H1 (cell line): ENCODE results near the gene ARID4B. TPM values are rescaled to one million over a fixed set of nuclear protein-coding genes. Genes with fewer than 3 reads are reported as not detected.

Source experiments
- CTCF ChIA-PET: fragments of 300-600 bp; sonication (Branson Sonifier 250); formaldehyde crosslinking; loops from one replicate; lab custom pipeline; 2021; ENCODE audit not compliant: partially characterized antibody; lab: Charles Lee
- POLR2A ChIA-PET: fragments of 300-600 bp; sonication (Branson Sonifier 250); formaldehyde crosslinking; loops from one replicate; lab custom pipeline; 2021; ENCODE audit warnings: inconsistent platforms; ENCODE audit not compliant: partially characterized antibody; lab: Charles Lee
- DNase-seq, 2 experiments: peaks; one replicate each; pipeline versions ENCODE4 v3.0.0 to v3.0.0-alpha.2; 2010 to 2022; ENCODE audit warnings: low spot score in 2 of 2, low read depth in 1 of 2, mixed read lengths in 1 of 2
- FAIRE-seq: peaks from 2 replicates; lab custom pipeline; 2011; peaks lifted over from hg19 to GRCh38; lab: Jason Lieb, UNC
- H2AFZ ChIP-seq: 2 replicates; pipeline ENCODE4 v1.8.1; 2012; ENCODE audit warnings: low read length, inconsistent platforms
- H2AK5ac ChIP-seq: 2 replicates; pipeline ENCODE4 v1.6.1; 2013; ENCODE audit warnings: low read depth, low read length
- H2BK120ac ChIP-seq: replicated peaks from 2 replicates; pipeline ENCODE3; 2013; ENCODE audit warnings: low read depth, low read length, inconsistent platforms
- H2BK12ac ChIP-seq: 2 replicates; pipeline ENCODE4 v1.6.1; 2013; ENCODE audit warnings: low read depth, low read length
- H2BK15ac ChIP-seq: 2 replicates; pipeline ENCODE4 v1.6.1; 2013; ENCODE audit warnings: low read length
- H2BK20ac ChIP-seq: 2 replicates; pipeline ENCODE4 v1.6.1; 2013; ENCODE audit warnings: low read length
- H2BK5ac ChIP-seq: 2 replicates; pipeline ENCODE4 v1.6.1; 2013; ENCODE audit warnings: low read depth, low read length
- H3K14ac ChIP-seq: 2 replicates; pipeline ENCODE4 v1.6.1; 2013; ENCODE audit warnings: inconsistent platforms; ENCODE audit not compliant: insufficient read length
- H3K18ac ChIP-seq: 2 replicates; pipeline ENCODE4 v1.6.1; 2013; ENCODE audit warnings: low read length; ENCODE audit errors: extremely low read depth
- H3K23ac ChIP-seq: 2 replicates; pipeline ENCODE4 v1.6.1; 2013; ENCODE audit warnings: inconsistent platforms; ENCODE audit not compliant: insufficient read length
- H3K23me2 ChIP-seq: 2 replicates; pipeline ENCODE4 v1.6.1; 2013; ENCODE audit warnings: low read depth, low read length
- H3K27ac ChIP-seq: 2 replicates; pipeline ENCODE4 v1.6.1; 2011; ENCODE audit warnings: low read depth, low read length, inconsistent platforms
- H3K27me3 ChIP-seq, 4 experiments: replicated peaks in 1 of 4; 1 replicate in 1 of 4; 2 replicates in 3 of 4; pipeline versions ENCODE4 v1.6.1 to v1.8.1; 2011 to 2013; ENCODE audit warnings: low read length in 3 of 4, mild to moderate bottlenecking in 3 of 4, inconsistent platforms in 2 of 4, mixed read lengths in 2 of 4, moderate library complexity in 1 of 4; ENCODE audit not compliant: control insufficient read depth in 3 of 4, insufficient read depth in 3 of 4; ENCODE audit errors: extremely low read depth in 1 of 4
- H3K36me3 ChIP-seq, 4 experiments: 2 replicates each; pipeline versions ENCODE4 v1.6.1 to v1.8.1; 2011 to 2013; ENCODE audit warnings: mild to moderate bottlenecking in 4 of 4, low read length in 3 of 4, moderate library complexity in 2 of 4, control low read depth in 1 of 4, inconsistent platforms in 1 of 4; ENCODE audit not compliant: insufficient read depth in 4 of 4, control insufficient read depth in 2 of 4
- H3K4ac ChIP-seq: replicated peaks from 2 replicates; pipeline ENCODE3; 2013; ENCODE audit warnings: low read length, low read depth, mixed read lengths, inconsistent platforms; ENCODE audit not compliant: insufficient read length
- H3K4me1 ChIP-seq, 4 experiments: replicated peaks in 1 of 4; 1 replicate in 1 of 4; 2 replicates in 3 of 4; pipeline versions ENCODE4 v1.6.1 to v1.8.1; 2011 to 2013; ENCODE audit warnings: low read length in 3 of 4, inconsistent platforms in 2 of 4, mixed read lengths in 1 of 4; ENCODE audit not compliant: insufficient read depth in 4 of 4, control insufficient read depth in 3 of 4
- H3K4me2 ChIP-seq, 2 experiments: 2 replicates each; pipeline versions ENCODE4 v1.6.1 to v1.8.1; 2011 to 2013; ENCODE audit warnings: low read depth in 2 of 2, low read length in 2 of 2, control low read depth in 1 of 2, inconsistent platforms in 1 of 2, mild to moderate bottlenecking in 1 of 2; ENCODE audit not compliant: insufficient read depth in 1 of 2
- H3K4me3 ChIP-seq, 4 experiments: fragments of 200-600, 300-600 bp in 1 of 4; sonication (generic), shearing (Covaris generic), sonication (Bioruptor Twin) in 1 of 4; 2 replicates each; pipeline versions ENCODE4 v1.5.1 to v1.8.1; 2011 to 2016; ENCODE audit warnings: low read length in 4 of 4, low read depth in 3 of 4, control low read depth in 2 of 4, inconsistent platforms in 2 of 4, mild to moderate bottlenecking in 2 of 4, mixed read lengths in 1 of 4, moderate library complexity in 1 of 4; ENCODE audit not compliant: insufficient read depth in 2 of 4; ENCODE audit errors: extremely low read depth in 1 of 4
- H3K56ac ChIP-seq: replicated peaks from 2 replicates; pipeline ENCODE3; 2013; ENCODE audit warnings: low read depth, mild to moderate bottlenecking, mixed read lengths, low read length, inconsistent platforms; ENCODE audit not compliant: insufficient read length
- H3K79me1 ChIP-seq: 2 replicates; pipeline ENCODE4 v1.6.1; 2013; ENCODE audit warnings: low read depth, low read length, control low read depth
- H3K79me2 ChIP-seq, 2 experiments: 2 replicates each; pipeline versions ENCODE4 v1.6.1 to v1.8.1; 2012 to 2013; ENCODE audit warnings: low read length in 2 of 2, mild to moderate bottlenecking in 2 of 2, inconsistent platforms in 1 of 2; ENCODE audit not compliant: insufficient read depth in 2 of 2, control insufficient read depth in 1 of 2
- H3K9ac ChIP-seq, 4 experiments: replicated peaks in 1 of 4; 1 replicate in 1 of 4; 2 replicates in 3 of 4; pipeline versions ENCODE4 v1.6.1 to v1.8.1; 2011 to 2013; ENCODE audit warnings: low read depth in 3 of 4, low read length in 3 of 4, control low read depth in 2 of 4, mild to moderate bottlenecking in 2 of 4, moderate library complexity in 2 of 4, inconsistent platforms in 1 of 4; ENCODE audit errors: extremely low read depth in 1 of 4
- H3K9me3 ChIP-seq, 2 experiments: 2 replicates each; pipeline versions ENCODE4 v1.6.1 to v1.8.1; 2012 to 2013; ENCODE audit warnings: mild to moderate bottlenecking in 2 of 2, moderate library complexity in 2 of 2, control low read depth in 1 of 2, inconsistent platforms in 1 of 2, low read depth in 1 of 2, low read length in 1 of 2, mixed read lengths in 1 of 2; ENCODE audit not compliant: insufficient read depth in 2 of 2
- H4K20me1 ChIP-seq, 2 experiments: replicated peaks in 1 of 2; 2 replicates each; pipeline versions ENCODE3 to v1.8.1; 2011 to 2013; ENCODE audit warnings: inconsistent platforms in 2 of 2, low read length in 2 of 2, mild to moderate bottlenecking in 1 of 2; ENCODE audit not compliant: insufficient read depth in 2 of 2, control insufficient read depth in 1 of 2
- H4K5ac ChIP-seq: 2 replicates; pipeline ENCODE4 v1.6.1; 2013; ENCODE audit warnings: low read length, low read depth, mixed read lengths, inconsistent platforms; ENCODE audit not compliant: insufficient read length
- H4K8ac ChIP-seq: 2 replicates; pipeline ENCODE4 v1.8.0; 2013; ENCODE audit warnings: mild to moderate bottlenecking, moderate library complexity, low read length, inconsistent platforms; ENCODE audit not compliant: insufficient read depth; ENCODE audit errors: extremely low read depth
- H4K91ac ChIP-seq: replicated peaks from 2 replicates; pipeline ENCODE3; 2013; ENCODE audit warnings: low read length, mixed read lengths, inconsistent platforms; ENCODE audit not compliant: insufficient read length
- ASH2L ChIP-seq: fragments of 200-600, 300-600 bp; sonication (generic); IDR thresholded peaks from one replicate; pipeline ENCODE4 v1.7.1; 2017; ENCODE audit warnings: low read length
- CREB1 ChIP-seq: IDR thresholded peaks from 2 replicates; pipeline ENCODE4 v1.6.1; 2012; ENCODE audit warnings: inconsistent platforms
- EGR1 ChIP-seq: IDR thresholded peaks from 2 replicates; pipeline ENCODE4 v1.6.1; 2011; ENCODE audit warnings: low read depth, low read length, borderline replicate concordance
- KDM1A ChIP-seq: fragments of 200-600, 300-600 bp; sonication (generic); IDR thresholded peaks from 2 replicates; pipeline ENCODE4 v1.7.1; 2016; ENCODE audit warnings: mild to moderate bottlenecking, low read length, borderline replicate concordance
- KDM4A ChIP-seq: IDR thresholded peaks from one replicate; pipeline ENCODE4 v1.7.1; 2012; ENCODE audit warnings: low read depth, mild to moderate bottlenecking, moderate library complexity, low read length, inconsistent platforms; ENCODE audit not compliant: severe bottlenecking
- MAX ChIP-seq: IDR thresholded peaks from 2 replicates; pipeline ENCODE4 v1.6.1; 2012; ENCODE audit warnings: inconsistent platforms
- NRF1 ChIP-seq: IDR thresholded peaks from 2 replicates; pipeline ENCODE4 v1.6.1; 2011; ENCODE audit warnings: mild to moderate bottlenecking, low read depth, low read length, improper control_type of control experiment
- POLR2A ChIP-seq, 2 experiments: IDR thresholded peaks; 1 replicate in 1 of 2; 2 replicates in 1 of 2; pipeline ENCODE4 v1.6.1; 2011; ENCODE audit warnings: low read depth in 2 of 2, low read length in 2 of 2, mild to moderate bottlenecking in 2 of 2; ENCODE audit errors: control extremely low read depth in 1 of 2
- SIRT6 ChIP-seq: IDR thresholded peaks from one replicate; pipeline ENCODE4 v1.7.1; 2012; ENCODE audit warnings: low read length, inconsistent platforms
- SIX5 ChIP-seq: IDR thresholded peaks from 2 replicates; pipeline ENCODE4 v1.6.1; 2011; ENCODE audit warnings: mild to moderate bottlenecking, low read depth, low read length
- SUZ12 ChIP-seq: fragments of 200-600 bp; sonication (generic); IDR thresholded peaks from 2 replicates; pipeline ENCODE4 v1.6.1; 2012; ENCODE audit warnings: mild to moderate bottlenecking, inconsistent platforms, low read length, moderate library complexity, mixed read lengths
- TAF1 ChIP-seq: IDR thresholded peaks from 2 replicates; pipeline ENCODE4 v1.6.1; 2011; ENCODE audit warnings: mild to moderate bottlenecking, low read depth, low read length
- WGBS, 2 experiments: shearing (Covaris generic) in 1 of 2; methylation state at CpG; one replicate each; pipeline versions ENCODE4 v1.1.6 to v1.1.7; 2013 to 2015; ENCODE audit warnings: low lambda C conversion rate in 2 of 2, mixed read lengths in 2 of 2, inconsistent platforms in 1 of 2, low coverage in 1 of 2, missing lambda C conversion rate in 1 of 2; ENCODE audit not compliant: insufficient replicate concordance in 2 of 2, insufficient coverage in 1 of 2, insufficient read length in 1 of 2; ENCODE audit errors: extremely low coverage in 1 of 2, missing lambda C conversion rate in 1 of 2; 5-methylcytosine and 5-hydroxymethylcytosine counted together
- polyA plus RNA-seq, 7 experiments: library from polyadenylated mRNA; depleted of rRNA in 3 of 7; stranded (reverse) in 5 of 7; unstranded in 2 of 7; fragments of >200 nt in 5 of 7; fragments of 200-250 nt in 2 of 7; gene quantifications; 1 replicate in 5 of 7; 2 replicates in 1 of 7; 4 replicates in 1 of 7; pipeline versions ENCODE4 v1.2.1 to v1.2.3, GENCODE V29; 2011 to 2013; ENCODE audit warnings: missing spikeins in 2 of 7, mixed read lengths in 2 of 7
- total RNA-seq: library from RNA; stranded (reverse); fragmentation: NEBNext Ultra II Directional; extraction: Animal tissue kit (Norgen Biotek cat#: 25700); gene quantifications from 2 replicates; pipeline ENCODE4 v1.2.1, GENCODE V29; 2021
- TF ChIP-seq, protein P1 (sequence below): IDR thresholded peaks from 2 replicates; pipeline ENCODE4 v1.6.1; 2011; ENCODE audit warnings: low read depth, mild to moderate bottlenecking, low read length; ENCODE audit not compliant: insufficient read depth

Gene ARID4B
- total and polyA plus RNA-seq, 2 of the 8 experiments (the other 6 are each of a cell fraction or from before 2014, with no cell fraction given) = 5.1 to 28.8 TPM

DNA sequence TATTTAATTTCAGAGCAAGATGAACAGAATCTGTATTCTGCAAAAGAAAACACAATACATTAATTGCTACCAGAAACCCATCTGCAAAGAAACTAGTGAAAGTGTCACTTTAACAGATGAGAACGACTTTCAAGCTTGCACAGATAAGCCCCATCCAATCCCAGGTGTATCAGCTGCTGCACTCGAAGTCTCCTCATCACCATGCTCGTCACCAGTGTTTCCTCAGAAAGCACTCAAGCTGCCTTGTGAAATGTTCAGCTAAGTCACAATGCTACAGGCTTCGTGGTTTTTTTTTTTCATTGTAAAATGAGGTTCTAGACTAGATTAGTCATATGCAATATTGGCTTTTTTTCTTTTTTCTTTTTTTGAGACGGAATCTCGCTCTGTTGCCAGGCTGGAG lies 196.0 kb downstream of the ARID4B start:
- H2BK12ac ChIP-seq = no peak overlapping the region
- peaks cover 16 to 17% of the 10 kb centered on the region in 2 experiments for H3K79me2 ChIP-seq
- no peak overlapping the region for H3K18ac ChIP-seq
- no peak overlapping the region for H2BK15ac ChIP-seq
- no peak overlapping the region for H3K4me2 ChIP-seq
- H2BK5ac ChIP-seq = no peak overlapping the region
- H3K23me2 ChIP-seq = peaks cover 4% of the 10 kb centered on the region; the same call in 1 of the 2 replicates
- H4K5ac ChIP-seq = no peak overlapping the region
- H2BK20ac ChIP-seq = no peak overlapping the region
- no peak overlapping the region for H3K4ac ChIP-seq
- CTCF ChIA-PET = interaction anchor here (0.9 to 1.7 kb wide), 2 partner anchors 9 to 285 kb away, joined by 3 read pairs; no protein-coding TSS in a partner anchor
- H3K27me3 ChIP-seq = no peaks in the 10 kb centered on the region
- H3K36me3 ChIP-seq = peaks cover 14 to 42% (median 27%) of the 10 kb centered on the region in 4 experiments
- FAIRE-seq (no peak), DNase-seq (peak in 1 of 2 experiments; percentile 24)
- no peak overlapping the region for H4K8ac ChIP-seq
- no peaks in the 10 kb centered on the region for H3K79me1 ChIP-seq
- no peak overlapping the region for H3K14ac ChIP-seq
- TF ChIP-seq KDM1A (no peak), ASH2L (no peak), NRF1 (no peak), SIRT6 (no peak), MAX (no peak), TAF1 (no peak), SIX5 (no peak), EGR1 (no peak), SUZ12 (no peak), POLR2A (IDR thresholded peaks at IDR 0.05; ENCODE audit: control extremely low read depth in 1 of 2, low read depth in 2 of 2, low read length in 2 of 2) (no peak), KDM4A (no peak), CREB1 (no peak)
- TF ChIP-seq, protein P1, sequence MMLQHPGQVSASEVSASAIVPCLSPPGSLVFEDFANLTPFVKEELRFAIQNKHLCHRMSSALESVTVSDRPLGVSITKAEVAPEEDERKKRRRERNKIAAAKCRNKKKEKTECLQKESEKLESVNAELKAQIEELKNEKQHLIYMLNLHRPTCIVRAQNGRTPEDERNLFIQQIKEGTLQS = no peak
- no peak overlapping the region for H3K23ac ChIP-seq
- POLR2A ChIA-PET = interaction anchor here (0.8 to 2.5 kb wide), 4 partner anchors 10 to 51 kb away, joined by 3 to 15 read pairs (median 9); no protein-coding TSS in a partner anchor
- H4K20me1 ChIP-seq = peaks cover 6 to 7% of the 10 kb centered on the region in 2 experiments
- no peak overlapping the region for H3K9ac ChIP-seq
- no peak overlapping the region for H3K4me3 ChIP-seq
- H2AFZ ChIP-seq = no peak overlapping the region
- H2BK120ac ChIP-seq = no peak overlapping the region
- H2AK5ac ChIP-seq = no peak overlapping the region
- WGBS, 2 experiments = 92% methylated on average over 4 of the region's 6 CpGs; no CpG with 5 or more reads in 1 of the 2 experiments
- no peak overlapping the region for H3K27ac ChIP-seq
- no peak overlapping the region for H3K56ac ChIP-seq
- H3K4me1 ChIP-seq = peaks cover 0 to 6% (median 3%) of the 10 kb centered on the region in 4 experiments; a peak in 5 of 7 replicates
- H4K91ac ChIP-seq = no peak overlapping the region
- no peaks in the 10 kb centered on the region for H3K9me3 ChIP-seq
